Measurements from ENCODE around the gene TPP2.

TPP2 gene

DNA sequence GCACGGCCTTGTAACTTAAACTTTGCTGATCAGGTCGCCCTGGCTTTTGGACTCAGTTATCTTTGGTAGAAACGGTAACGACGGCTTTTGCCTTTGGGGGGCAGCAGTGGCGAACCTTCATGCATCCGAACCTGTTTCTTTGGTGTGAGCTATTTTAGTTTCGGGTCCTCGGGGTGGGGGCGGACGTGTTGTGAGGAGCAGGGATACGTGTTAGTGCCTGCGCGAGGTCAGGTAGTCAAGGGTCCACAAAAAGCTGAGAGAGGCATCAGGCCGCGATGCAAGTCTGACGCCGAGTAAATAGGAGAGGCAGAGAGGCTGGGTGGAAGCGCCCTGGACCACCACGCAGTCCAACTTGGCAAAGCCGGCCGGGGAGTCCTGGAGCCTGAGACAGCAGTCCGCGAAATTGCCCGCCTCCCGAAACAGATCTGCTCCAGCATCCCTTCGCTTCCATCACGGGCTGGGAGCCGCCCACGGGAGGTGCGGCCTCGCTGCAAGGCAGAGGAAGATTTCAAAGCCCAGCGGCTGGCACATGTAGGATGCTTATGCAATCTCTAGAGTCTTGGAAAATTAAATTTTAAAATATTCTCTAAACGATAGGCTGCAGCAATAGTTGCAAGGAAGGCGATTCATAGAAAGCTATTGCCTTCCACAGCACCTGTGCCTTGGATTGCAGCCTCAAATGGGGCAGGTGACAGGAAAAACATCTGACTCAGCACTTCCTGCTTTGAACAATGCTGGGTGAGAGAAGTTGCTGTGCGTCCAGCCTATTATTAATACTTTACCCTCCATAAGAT is 4.6 kb upstream of the TPP2 start:
- in situ Hi-C loops (cut with MboI; ENCODE audit: low sequenced_read_pairs), result loop anchor here (10.0 kb wide), 1 partner anchor 253 kb away; the partner anchor contains the start of gene ERCC5

DNA sequence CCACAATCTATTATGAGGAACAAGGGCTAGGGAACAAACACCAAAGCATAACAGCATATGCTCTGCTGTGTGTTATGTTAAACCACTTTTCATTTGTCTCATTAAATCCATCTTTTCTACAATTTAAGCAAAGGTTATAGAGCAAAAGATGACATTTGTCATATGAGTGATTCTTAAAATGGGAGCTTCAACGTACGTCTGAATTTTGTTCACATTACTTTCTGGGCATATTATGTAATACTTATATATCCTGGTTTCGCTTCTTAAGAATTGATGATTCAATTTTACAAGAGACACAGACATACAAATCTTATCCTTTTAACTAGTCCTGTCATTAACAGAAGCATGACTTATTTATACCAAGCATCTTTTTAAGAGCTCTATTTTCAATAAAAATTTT is 3.3 kb upstream of the TPP2 start:
- in situ Hi-C loops (cut with MboI; ENCODE audit: low sequenced_read_pairs), result loop anchor here (10.0 kb wide), 1 partner anchor 251 kb away; the partner anchor contains the start of gene ERCC5

DNA sequence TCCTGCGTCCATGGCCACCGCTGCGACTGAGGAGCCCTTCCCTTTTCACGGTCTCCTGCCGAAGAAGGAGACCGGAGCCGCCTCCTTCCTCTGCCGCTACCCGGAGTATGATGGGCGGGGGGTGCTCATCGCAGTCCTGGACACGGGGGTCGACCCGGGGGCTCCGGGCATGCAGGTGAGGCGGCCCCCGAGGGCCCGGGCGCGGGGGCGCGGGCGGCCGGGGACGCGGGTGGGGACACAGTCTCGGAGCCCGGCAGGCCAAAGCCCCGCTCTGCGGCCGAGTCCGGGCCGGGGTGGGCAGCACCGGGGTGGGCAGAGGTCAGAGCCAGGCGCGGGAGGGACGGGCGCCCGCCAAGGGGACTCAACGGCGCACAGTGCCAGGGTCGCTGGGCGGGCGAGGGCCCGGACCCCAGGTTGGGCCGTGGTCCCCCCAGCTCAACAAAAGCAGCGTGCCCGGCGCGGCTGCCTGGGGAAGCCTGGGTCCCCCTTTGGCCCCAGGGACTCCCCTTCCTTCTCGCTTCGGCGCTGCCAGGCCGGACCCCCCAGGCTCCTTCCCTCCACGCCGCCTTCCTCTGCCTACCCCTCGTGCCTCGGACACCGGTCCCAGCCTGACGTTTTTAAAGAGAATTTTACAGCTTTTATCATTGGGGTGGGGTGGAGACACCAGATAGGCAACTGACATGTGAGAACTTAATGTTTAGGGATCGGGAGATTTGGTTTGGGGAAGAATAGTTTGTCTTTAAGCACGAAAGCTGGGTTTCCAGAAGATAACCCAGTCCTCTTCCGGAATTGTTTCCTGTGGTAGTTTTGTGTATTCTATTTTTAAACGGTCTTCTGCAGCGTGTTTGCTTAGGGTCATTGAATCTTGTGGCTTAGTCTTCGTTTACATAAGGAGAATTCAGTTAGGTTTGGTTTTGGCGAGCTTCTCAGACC is 509 bp downstream of the TPP2 start:
- in situ Hi-C loops (cut with MboI; ENCODE audit: low sequenced_read_pairs), result loop anchor here (10.0 kb wide), 1 partner anchor 248 kb away; the partner anchor contains the start of gene ERCC5

DNA sequence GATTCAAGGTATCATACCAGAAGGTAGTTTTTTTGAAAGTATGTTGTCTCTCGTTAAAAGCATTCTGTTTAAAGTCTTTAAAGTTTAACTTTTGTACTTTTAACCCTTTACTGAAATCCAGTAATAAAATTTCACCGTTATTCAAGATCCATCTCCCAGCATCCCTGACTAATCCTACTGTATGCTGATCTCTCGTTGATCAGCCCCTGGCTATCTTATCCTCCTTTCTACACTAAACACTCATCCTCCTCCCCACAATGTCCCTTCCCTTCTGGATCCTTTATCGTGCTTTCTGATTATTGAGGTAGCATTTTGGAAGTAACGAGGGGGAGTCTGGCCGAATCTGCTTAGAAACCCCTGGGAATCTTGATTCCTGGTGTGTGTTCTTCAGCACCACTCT is 1.3 kb downstream of the TPP2 start:
- in situ Hi-C loops (cut with MboI; ENCODE audit: low sequenced_read_pairs), result loop anchor here (10.0 kb wide), 1 partner anchor 247 kb away; the partner anchor contains the start of gene ERCC5

DNA sequence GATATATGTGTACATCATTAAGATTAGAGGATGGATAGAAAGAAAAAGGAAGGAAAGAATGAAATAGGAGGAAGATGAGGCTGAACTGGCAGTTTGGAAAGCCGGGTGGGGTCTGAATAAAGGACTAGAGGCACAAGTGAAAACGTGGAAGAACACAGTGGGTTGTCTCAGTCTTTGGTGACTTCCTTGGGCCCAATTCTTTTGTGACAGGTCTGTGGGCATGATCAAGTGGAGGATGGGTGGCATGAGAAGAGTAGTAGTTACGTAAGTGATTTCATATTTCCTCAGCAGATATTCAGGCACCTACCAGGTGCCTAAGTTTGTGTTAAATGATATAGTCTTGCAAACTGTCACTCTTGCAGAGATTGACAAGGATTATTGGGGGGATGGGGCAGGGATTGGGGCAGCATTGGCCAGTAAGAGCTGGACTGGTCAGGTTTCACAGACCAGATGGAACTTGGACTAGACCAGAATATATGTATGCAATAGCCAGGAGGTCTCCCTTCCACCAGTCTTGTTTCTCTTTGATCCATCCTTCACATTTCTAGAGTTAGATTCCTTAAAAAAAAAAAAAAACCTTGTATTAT is 2.7 kb downstream of the TPP2 start:
- in situ Hi-C loops (cut with MboI; ENCODE audit: low sequenced_read_pairs), result loop anchor here (10.0 kb wide), 1 partner anchor 245 kb away; the partner anchor contains the start of gene ERCC5

DNA sequence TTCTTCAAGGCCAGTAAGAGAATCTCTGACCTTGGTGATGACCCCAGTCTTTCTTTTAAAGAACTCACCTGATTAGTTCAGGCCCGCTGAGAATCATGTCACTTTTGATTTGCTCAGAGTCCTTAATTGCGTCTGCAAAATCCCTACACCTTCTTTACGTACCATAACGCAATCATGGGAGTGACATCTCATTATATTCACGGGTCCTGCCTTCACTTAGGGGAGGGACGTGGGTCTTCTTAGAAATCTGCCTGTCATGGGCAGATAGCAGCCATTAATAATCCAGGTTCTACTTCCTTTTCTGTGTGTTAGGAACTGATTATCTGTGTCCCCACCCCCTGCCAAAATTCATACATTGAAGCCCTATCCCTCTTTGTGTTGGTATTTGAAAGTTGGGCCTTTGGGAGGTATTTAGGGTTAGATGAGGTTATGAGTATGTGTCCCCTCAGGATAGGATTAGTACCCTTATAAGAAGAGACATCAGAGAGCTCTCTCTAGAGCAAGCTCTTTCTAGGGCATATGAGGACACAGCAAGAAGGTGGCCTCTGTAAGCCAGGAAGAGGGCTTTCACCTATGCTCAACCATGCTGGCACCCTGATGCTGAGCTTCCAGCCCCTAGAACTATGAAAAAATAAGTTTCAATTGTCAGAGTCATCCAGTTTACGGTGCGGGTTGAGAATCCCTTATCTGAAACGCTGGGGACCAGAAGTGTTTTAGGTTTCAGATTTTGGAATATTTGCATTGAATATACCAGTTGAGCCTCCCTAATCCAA is 9.9 kb downstream of the TPP2 start:
- in situ Hi-C loops (cut with MboI; ENCODE audit: low sequenced_read_pairs), result no loop called here

DNA sequence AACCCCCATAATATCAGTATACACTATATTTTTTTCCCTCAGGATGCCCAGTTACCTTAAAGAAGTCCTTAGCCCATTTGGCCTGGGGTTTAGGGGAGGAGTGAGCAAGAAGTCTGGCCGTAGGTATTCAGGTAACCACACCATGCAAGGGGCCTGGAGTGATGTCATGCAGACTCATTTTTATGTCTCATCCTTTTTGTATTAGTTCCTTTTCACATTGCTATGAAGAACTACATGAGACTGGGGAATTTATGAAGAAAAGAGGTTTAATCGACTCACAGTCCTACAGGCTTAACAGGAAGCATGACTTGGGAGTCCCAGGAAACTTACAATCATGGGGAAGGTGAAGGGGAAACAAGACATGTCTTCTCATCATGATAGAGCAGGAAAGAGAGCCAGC is 12.2 kb downstream of the TPP2 start:
- in situ Hi-C loops (cut with MboI; ENCODE audit: low sequenced_read_pairs), result no loop called here

DNA sequence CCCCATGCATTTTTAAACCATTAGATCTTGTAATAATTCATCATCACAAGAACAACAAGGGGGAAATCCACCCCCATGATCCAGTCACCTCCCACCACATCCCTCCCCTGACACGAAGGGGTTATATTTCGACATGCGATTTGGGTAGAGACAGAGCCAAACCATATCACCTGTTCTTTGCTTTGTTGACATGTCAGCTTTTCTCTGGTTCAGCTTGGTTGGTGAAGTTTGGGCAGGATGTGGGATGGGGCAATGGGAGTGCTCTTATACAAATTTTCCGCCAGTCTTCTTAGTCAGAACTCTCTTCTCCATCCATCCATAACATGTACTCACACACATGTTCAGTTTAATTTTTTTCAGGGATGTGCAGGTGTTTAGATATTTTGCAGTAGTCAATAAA is 12.9 kb downstream of the TPP2 start:
- in situ Hi-C loops (cut with MboI; ENCODE audit: low sequenced_read_pairs), result no loop called here

DNA sequence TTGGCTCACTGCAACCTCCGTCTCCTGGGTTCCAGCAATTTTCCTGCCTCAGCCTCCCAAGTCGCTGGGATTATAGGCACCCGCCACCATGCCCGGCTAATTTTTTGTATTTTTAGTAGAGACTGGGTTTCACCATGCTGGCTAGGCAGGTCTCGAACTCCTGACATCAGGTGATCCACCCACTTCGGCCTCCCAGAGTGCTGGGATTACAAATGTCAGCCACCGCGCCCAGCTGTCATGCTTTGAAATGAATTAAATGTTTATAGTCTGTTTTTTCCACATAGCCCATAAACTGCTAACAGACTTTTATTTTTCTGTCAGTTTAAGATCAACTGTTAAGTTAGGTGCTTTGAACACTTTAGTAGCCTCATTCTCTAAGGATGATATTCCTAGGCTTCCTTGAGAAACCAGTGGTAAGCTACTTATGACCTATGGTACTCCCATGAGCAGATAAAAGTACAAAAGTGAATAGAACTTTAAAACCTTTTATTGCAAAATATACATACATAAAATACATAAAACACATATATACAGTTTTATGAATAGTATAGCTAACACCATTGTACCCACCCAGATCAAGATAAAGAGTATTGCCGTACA is 13.6 kb downstream of the TPP2 start:
- in situ Hi-C loops (cut with MboI; ENCODE audit: low sequenced_read_pairs), result no loop called here

DNA sequence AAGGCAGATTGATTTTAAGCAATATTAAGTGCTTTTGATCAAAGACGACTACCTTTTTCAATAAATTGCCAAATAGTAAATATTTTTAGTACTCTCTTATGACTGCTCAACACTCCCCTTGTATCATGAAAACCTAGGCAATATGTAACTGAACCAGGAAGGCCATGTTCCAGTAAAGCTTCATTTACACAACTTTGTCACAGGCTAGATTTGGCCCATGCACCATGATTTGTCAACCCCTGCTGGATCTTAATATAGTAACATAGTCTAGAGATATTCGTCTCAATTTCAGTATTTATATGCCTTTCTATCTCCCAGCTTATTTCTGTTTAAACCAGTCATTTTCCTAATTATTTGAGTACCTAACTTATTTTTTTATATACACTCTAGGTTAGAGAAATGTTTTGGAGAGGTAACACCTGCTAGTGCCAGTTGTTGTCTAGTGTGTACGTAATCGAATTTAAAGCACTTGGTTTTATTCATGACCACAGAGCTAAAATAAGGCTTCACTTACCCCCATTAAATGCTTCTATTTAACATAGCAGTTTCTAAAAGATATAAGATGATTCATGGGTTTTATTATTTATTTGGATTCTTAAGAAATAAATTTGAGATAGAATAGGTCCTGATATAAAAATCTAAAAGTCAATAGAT is 21.0 kb downstream of the TPP2 start:
- in situ Hi-C loops (cut with MboI; ENCODE audit: low sequenced_read_pairs), result no loop called here

DNA sequence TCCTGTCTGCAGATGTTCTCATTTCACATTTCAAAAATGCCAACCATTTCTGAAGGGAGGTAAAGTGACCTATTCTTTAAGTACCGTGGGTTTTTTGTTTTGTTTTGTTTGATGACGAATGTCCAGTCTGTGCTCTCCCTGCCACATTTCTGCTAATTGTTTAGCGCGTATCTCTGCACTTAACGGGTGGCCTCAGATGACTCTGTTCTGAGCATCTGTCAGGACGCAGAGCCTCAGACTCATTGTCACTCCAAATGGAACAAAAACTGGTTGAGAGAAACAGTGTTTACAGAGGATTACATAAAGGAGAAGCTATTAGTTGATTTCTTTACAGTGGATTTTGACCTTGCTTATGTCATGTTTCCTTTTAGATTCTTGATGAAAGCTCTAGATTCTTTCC is 23.7 kb downstream of the TPP2 start:
- in situ Hi-C loops (cut with MboI; ENCODE audit: low sequenced_read_pairs), result no loop called here

DNA sequence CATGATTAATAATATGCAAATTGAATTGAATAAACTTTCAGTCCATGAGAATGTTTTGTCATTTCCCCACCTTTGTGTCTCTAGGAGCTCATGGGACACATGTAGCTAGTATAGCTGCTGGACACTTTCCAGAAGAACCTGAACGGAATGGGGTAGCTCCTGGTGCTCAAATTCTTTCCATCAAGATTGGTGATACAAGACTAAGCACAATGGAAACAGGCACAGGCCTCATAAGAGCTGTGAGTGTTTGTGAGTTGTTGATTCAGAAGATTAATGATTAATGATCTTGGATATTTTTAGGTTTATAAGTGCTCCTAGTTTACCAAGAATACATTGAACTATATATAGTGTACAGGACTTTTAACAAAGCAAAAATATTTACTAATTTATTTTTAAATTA is 30.1 kb downstream of the TPP2 start:
- in situ Hi-C loops (cut with MboI; ENCODE audit: low sequenced_read_pairs), result no loop called here

DNA sequence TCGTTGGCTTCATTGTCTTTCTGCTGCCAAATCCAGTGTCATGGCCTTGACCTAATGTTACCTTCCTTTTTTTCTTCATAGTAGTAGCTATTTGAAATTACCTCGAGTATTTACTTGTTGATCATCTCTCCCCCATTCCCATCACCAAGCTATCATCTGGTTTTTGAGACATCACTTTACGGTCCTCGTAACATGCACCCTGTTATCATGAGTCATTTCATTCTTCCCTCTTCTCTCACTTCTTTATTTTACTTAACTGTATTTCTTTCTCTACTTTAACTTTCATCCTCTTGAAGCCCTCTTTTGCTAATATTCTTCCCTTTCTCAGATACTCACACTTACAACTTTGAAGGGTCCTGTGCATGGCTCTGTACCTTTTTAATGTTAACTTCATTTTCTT is 31.8 kb downstream of the TPP2 start:
- in situ Hi-C loops (cut with MboI; ENCODE audit: low sequenced_read_pairs), result no loop called here

DNA sequence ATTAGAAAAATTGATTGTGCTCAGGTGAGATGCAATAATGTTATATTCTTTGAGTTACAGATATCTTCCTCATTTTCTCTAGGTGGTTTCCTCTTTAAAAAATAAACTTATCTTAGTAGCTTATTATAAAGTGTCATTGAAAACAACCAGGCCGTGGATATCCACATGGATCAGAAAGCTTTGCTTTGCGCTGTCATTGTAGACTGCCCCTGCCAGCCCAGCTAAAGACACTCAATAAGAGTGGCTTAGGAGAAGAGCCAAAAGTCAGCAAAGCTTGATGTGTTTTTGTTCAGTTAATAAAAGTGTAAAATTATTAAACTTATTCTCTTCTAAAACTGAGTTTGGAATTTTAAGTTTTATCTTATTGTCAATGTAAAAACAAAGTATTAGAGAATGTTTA is 34.4 kb downstream of the TPP2 start:
- in situ Hi-C loops (cut with MboI; ENCODE audit: low sequenced_read_pairs), result no loop called here

DNA sequence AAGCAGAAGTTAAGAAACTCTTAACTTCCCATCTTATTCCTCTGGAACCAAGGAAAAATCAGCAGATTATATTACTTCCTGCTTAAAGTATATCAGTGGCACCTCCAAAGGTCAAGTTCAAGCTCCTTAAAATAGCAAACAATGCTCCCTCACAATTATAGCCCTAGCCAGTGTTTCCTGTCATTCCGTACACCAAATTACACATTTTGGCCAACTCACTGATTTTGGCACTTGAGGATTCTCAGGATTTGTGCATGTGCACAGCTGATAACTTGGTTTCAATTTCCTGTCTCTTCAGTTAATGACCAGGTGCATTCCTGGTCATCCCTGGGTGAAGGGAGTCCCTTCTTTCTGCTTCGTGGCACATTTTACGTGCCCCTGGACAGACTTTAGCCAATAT is 42.0 kb downstream of the TPP2 start:
- in situ Hi-C loops (cut with MboI; ENCODE audit: low sequenced_read_pairs), result no loop called here

DNA sequence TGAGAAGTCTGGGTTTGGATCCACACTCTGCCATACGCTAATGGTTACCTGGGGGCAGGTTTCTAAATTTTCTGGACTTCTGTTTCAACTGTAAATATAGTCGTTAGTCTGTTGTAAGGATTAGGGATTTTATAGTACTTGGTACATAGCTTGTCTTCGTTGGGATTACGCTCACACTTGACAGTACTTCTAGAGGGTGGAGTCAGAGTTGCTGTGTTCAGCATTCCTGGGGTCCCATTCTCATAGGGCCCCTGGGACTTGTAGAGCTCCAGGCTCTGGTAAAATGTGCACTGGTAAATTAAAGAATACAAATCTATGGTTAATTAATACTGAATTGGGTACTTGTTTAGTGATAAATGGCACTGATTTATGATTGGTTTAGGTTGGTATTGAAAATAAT is 45.2 kb downstream of the TPP2 start:
- in situ Hi-C loops (cut with MboI; ENCODE audit: low sequenced_read_pairs), result no loop called here

DNA sequence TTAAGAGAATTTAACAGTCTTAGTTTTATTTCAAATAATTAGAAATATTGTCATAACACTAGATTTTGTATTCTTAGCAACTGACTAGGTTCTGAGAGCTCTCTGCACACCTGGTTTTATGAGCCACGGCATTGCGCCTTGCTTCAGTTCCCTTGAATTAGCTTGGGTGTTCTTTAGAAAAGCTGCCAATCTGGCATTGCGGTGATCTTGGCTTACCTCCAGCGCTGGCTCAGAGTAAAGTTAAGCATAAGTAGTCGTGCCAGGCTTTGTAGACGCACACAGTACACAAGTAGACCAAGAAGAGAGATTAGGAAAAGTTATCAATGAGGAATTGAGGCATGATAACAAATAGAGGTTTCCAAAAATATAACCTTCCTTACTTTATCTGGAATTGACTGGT is 45.7 kb downstream of the TPP2 start:
- in situ Hi-C loops (cut with MboI; ENCODE audit: low sequenced_read_pairs), result no loop called here

DNA sequence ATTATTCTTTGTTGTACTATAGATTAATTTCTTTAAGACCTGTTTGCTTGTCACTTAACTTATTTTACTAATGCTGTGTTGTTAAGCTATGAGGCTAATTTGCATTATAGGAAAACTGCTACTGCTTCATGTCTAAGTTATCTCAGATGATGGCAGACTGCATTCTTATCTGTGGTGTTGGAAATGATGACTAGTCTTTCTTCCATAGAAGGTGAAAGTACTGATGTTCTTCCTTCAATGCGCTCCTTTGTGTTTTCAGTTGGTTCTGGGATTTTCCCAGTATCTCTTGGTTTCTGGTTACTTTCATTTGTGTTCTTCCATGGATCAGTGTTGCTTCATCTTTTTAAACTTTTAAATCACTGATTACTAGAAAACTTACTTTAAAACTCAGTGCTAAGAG is 46.9 kb downstream of the TPP2 start:
- in situ Hi-C loops (cut with MboI; ENCODE audit: low sequenced_read_pairs), result no loop called here

DNA sequence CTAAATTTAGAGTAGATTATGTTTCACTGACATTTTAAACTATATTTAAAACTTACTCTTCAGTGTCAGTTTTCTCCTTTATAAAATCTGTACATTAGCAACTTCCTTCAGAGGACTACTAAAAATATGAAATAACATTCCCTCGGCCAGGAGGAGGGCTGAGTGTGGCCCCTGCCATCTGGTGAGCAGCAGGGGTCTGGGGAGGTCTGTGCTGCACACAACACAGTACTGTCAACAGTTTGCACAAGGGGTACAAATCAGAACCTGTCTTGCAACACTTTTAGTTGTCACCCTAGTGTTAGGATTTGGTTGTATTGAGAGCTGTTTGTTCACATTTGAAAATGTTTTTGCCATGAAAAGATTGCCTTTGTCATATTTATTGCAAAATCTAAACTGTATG is 48.9 kb downstream of the TPP2 start:
- in situ Hi-C loops (cut with MboI; ENCODE audit: low sequenced_read_pairs), result no loop called here

DNA sequence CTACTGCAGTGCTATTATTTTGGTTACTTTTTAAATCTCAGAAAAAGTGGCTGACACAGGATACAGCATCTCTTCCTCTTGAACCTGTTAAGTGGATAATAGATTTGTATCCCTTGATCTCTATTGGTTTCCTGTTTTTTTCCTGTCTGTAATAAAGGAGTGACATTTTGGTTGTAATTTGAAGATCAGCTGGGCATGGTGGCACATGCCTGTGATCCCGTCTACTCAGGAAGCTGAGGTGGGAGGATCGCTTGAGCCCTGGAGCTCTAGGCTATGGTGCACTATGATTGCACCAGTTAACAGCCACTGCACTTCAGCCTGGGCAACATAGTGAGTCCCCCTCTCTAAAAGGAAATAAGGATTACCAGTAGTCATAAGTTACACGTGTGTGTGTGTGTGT is 51.3 kb downstream of the TPP2 start:
- in situ Hi-C loops (cut with MboI; ENCODE audit: low sequenced_read_pairs), result no loop called here

Measured in HL-60/S4 (cell line).